GM19467 (cell line): Measurements from ENCODE around the gene HOXB3.
A peak's percentile ranks its signal among the peaks of the same experiment; 100 is the strongest.
"Not testable (repeated sequence)": the region's sequence is repeated elsewhere in the genome, so short reads cannot be mapped to it uniquely, and the experiment has no call there.

ENCODE experiments used
- ATAC-seq: cut with Tn5 transposase; IDR thresholded peaks from one replicate; pipeline ENCODE4 v1.9.1; 2021; ENCODE audit warnings: mild to moderate bottlenecking, moderate library complexity; ENCODE audit not compliant: unreplicated experiment

HOXB3 gene

GRCh38 chr17:48548523-48549280, 41.3 kb downstream of the HOXB3 start:
- ATAC-seq: no peak

DNA sequence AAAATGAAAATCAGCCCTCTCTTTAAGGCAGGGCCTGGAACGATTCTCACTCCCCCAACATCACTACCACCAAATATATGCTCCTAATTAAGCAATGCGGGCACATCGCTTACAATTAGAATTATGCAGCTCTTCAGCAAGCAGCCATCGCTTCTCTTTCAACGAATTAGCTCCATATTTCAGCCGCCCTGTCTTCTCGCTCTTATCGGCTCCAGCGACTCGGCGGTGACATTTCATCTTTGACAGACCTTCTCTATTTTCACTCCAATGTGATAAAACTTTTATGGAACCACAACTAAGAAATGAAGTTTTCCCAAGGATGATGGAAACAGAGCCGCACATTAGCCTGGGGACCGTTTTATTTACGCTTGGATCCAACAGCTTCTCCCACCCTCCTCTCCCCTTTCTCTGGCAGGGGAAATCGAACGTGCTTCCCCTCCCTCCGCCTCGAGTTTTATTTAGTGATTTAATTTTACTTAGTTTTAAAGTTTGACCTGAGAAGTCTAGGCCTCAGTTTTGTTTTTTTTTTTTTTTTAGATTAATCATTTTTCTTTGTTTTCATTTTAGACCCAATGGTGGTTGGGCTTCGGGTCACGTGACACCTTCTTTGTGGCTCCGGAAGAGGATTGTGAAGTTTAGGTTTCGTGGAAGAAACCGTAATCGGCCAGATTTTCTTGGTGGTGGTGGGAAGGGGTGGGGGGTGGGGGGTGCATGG, 42.1 kb downstream of the HOXB3 start:
- no peak for ATAC-seq

GRCh38 chr17:48546924-48547807, 42.9 kb downstream of the HOXB3 start:
- ATAC-seq: no peak

DNA sequence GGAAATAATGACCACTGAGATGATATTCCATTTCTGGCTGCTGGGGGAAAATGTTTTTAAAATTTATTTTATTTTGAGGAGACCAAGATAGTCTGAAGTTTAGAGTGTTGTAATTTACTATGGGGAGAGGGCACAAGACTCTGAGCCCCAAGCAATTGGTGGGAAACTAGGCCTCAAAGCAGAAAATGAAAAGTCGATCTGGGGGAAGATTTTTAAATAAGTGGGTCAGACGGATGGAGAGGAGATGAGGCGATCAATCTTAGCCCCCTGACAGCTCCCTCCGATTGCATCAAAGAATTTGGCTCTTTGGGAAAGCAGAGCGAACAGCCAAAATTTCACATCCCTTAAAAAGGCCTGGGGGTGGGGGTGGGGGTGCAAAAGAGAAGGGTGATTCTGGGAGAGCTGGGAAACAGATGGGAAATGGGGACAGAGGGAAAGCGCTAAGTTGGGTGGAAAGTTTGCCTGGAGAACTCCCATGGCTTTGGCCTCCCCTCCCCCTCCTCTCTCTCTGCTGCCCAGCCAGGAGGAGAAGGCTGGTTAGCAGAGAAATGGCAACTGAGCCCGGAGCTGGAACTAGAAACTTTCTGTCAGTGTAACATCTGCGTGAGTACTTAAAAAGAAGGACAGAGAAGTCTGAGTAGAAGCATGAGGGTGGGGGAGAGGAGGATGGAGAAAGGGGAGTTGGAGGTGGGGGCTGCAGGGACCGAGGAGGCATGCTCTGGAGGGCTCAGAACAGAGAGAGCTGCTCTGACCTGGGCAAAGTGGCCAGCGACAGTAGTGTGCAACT, 43.7 kb downstream of the HOXB3 start:
- ATAC-seq: no peak

- ATAC-seq: no peak
Observed at GRCh38 chr17:48545539-48545938, 44.5 kb downstream of the HOXB3 start.

GRCh38 chr17:48545022-48545375, 45.0 kb downstream of the HOXB3 start, which contains the start of gene HOXB2:
HOXB2 (minus strand) TSS chr17:48545109; CDS start chr17:48544911, 198 bp downstream.
- ATAC-seq: no peak

GRCh38 chr17:48544349-48545021, 45.6 kb downstream of the HOXB3 start:
- no peak for ATAC-seq

GRCh38 chr17:48543854-48544348, 46.1 kb downstream of the HOXB3 start:
- ATAC-seq: no peak

GRCh38 chr17:48543107-48543853, 46.8 kb downstream of the HOXB3 start:
- peak; percentile 58 for ATAC-seq

DNA sequence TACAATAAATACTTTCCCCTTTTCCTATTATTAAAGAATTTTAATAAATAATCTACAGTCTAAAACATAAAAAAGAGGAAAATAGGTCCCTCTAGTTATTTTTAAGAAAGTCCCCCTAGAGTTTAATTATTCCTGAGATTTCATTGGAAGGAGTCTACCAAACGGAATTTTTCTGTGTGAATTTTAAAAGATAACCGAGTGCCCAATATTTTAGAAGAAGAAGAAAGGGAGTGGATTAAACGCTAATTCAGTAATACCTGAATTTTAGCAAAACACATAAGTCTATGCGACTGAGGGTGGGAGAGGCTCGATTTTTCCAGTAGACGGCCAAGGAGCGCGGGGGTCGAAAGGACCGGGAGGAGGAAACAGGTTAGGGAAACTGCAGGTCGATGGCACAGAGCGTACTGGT, 47.3 kb downstream of the HOXB3 start:
- no peak for ATAC-seq

- no peak for ATAC-seq
Observed at GRCh38 chr17:48542114-48542656, 47.9 kb downstream of the HOXB3 start.

DNA sequence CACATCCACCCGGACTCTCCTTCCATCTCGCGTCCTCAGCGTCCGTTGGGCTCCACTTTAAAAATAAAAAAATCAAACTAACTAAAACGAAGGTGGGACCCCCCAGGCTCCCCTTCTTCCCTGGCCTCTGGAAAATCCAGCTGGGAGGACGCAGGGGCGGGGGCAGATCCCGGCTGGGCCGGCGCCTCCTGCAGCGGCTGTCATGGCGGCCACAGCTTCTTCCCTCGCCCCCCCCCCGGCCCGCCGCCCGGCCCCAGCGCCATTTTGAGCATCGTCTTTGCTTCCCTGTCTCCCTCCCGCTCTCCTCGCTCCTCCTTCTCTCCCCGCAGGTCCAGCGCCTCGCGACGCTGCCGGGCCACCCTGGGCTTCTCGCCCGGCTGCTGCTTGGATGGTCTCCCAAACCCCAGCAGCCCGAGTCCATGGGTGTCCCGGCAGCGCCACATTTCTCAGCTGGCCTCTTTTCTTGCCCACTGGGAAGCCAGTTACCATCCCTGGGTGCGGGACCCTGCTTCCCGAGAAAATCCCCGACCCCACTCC, 48.4 kb downstream of the HOXB3 start:
- ATAC-seq: no peak

GRCh38 chr17:48541036-48541576, 48.9 kb downstream of the HOXB3 start:
- ATAC-seq: no peak

GRCh38 chr17:48540213-48540612, 49.8 kb downstream of the HOXB3 start:
- no peak for ATAC-seq

DNA sequence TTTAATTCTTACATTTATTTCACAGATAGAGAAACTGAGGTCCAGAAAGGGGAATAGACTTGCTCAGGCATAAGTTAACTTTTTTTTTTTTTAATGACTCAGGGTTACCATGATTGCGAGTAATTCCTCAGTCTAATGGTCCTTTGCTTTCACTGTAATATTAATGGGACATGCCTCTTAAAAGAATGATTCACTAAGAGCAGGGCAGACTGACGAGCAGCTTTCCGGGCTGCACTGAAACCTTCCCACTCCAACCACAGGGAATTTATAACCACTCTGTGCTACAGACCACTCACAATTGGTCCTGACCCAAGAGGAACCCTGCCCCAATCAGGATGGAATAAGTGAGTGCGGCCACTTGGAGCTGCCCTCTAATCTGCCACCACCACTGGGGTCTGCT, 50.9 kb downstream of the HOXB3 start:
- ATAC-seq: no peak

- ATAC-seq: no peak
Observed at GRCh38 chr17:48537316-48537715, 52.7 kb downstream of the HOXB3 start.

DNA sequence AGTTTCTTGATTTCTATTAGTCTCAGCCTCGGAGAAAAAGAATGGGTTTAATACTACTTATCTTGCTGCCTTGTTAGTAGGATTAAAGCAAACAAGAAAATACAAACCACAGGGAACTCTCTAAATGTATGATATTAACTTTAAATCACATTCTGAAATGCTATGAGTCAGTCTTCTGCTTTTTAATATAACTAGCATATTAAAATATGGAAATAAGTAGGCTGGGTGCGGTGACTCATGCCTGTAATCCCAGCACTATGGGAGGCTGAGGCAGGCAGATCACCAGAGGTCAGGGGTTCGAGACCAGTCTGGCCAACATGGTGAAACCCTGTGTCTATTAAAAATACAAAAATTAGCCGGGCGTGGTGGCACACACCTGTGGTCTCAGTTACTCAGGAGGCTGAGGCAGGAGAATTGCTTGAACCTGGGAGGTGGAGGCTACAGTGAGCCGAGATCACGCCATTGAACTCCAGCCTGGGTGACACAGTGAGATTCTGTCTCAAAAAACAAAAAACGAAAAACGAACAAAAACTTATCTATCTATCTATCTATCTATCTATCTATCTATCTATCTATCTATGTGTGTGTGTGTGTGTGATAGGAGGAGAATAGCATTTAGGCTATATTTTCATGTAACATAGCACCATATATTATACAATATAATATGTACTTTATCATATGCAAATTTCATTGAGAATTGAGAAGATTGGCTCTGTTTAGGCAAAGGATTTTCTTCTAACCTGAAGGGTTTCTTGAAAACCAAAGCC, 54.1 kb downstream of the HOXB3 start:
- not testable (repeated sequence) for ATAC-seq

DNA sequence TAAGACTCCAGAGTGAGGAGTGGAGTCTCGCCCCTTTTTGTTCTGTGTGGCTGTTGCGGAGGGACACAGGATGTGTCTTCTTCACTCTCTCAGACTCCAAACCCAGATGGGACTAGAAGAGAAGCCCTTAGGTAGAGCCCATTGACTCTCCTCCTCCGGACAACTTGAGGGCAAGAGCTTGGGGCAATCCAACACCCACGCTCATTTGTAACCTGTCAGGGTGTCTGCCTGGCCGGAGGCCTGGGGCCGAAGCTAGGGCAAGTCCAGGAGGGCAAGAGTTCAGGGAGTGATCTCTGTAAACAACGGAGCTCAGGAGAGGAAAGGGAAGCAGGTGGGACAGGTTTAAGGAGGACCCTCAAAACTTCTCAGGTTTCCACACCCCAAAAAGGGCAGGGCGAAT, 57.8 kb downstream of the HOXB3 start:
- no peak for ATAC-seq
